B cell (primary cell): ENCODE data around the gene PRKN.

Source experiments
- EZH2 ChIP-seq: IDR thresholded peaks from 2 replicates; pipeline ENCODE4 v1.6.1; 2012; ENCODE audit warnings: borderline replicate concordance, low read depth, mild to moderate bottlenecking, moderate library complexity, low read length; ENCODE audit not compliant: insufficient read depth, poor library complexity, severe bottlenecking
- TF ChIP-seq, protein P1 (sequence below): fragments of 200-600 bp; IDR thresholded peaks from one replicate; pipeline ENCODE4 v1.8.0; 2022; ENCODE audit warnings: antibody characterized with exemption, mild to moderate bottlenecking

- TF ChIP-seq, protein P1, sequence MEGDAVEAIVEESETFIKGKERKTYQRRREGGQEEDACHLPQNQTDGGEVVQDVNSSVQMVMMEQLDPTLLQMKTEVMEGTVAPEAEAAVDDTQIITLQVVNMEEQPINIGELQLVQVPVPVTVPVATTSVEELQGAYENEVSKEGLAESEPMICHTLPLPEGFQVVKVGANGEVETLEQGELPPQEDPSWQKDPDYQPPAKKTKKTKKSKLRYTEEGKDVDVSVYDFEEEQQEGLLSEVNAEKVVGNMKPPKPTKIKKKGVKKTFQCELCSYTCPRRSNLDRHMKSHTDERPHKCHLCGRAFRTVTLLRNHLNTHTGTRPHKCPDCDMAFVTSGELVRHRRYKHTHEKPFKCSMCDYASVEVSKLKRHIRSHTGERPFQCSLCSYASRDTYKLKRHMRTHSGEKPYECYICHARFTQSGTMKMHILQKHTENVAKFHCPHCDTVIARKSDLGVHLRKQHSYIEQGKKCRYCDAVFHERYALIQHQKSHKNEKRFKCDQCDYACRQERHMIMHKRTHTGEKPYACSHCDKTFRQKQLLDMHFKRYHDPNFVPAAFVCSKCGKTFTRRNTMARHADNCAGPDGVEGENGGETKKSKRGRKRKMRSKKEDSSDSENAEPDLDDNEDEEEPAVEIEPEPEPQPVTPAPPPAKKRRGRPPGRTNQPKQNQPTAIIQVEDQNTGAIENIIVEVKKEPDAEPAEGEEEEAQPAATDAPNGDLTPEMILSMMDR: no peak
- no peak for TF ChIP-seq EZH2
These were observed 124.1 kb downstream of the PRKN start for GRCh38 chr6:162603231-162604015.
